ENCODE results near the gene SIGLEC1. TPM values are rescaled to one million over a fixed set of nuclear protein-coding genes. Genes with fewer than 3 reads are reported as not detected.

The SIGLEC1 gene
- polyA plus RNA-seq, 1 donor: 3.4 TPM

DNA sequence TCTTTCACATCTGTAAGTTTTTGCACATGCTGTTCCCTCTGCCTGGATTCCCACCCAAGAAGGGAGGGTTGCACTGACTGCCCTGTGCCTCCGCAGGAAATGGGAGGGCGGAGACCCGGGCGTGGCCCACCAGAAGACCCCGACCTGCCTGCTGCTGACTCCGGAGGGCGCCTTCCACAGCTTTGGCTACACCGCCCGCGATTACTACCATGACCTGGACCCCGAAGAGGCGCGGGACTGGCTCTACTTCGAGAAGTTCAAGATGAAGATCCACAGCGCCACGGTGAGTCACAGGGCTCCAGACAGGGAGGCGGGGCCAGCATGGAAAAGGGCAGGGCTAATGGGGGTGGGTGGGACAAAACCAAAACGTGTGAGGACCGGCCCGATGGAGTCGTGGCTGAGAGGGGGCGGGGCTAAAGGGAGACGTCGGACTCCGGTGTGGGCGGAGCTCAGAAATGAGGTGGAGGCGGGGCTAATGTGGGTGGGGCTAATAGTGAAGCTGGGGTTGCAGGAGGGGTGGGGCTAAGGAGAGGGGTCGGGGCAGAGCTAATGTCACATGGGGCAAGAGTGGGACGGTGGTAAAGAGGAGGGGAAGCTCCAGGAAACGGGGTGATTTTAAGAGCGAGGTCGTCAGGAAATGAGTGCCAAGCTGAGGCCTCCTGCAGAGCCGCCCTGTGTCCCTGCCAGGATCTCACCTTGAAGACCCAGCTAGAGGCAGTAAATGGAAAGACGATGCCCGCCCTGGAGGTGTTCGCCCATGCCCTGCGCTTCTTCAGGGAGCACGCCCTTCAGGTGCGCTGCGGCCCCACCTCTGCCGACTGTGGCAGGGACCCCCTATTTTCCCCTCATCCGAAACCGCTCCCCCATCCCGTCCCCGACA, 32.6 kb upstream of the SIGLEC1 start:
- DNase-seq (ENCODE audit: low read depth): no peak

DNA sequence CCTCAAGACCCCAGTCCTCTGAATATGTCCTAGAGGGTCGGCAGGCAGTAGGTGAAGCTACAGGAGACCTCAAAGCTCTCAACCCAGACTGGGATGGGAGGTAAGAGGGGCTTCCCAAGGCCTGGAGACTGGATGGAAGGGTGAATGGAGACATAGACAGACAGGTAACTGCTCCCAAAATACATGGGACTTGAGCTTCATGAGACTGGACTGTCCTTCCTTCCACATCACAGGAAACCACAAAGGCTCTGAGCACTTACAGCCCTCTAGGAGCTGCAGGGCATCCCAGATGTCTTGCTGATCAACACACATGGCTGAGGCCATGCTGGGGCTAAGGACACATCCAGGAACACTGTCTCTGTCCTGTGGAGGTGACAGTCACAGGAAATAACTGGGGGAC, 31.6 kb upstream of the SIGLEC1 start:
- DNase-seq (ENCODE audit: low read depth): no peak

DNA sequence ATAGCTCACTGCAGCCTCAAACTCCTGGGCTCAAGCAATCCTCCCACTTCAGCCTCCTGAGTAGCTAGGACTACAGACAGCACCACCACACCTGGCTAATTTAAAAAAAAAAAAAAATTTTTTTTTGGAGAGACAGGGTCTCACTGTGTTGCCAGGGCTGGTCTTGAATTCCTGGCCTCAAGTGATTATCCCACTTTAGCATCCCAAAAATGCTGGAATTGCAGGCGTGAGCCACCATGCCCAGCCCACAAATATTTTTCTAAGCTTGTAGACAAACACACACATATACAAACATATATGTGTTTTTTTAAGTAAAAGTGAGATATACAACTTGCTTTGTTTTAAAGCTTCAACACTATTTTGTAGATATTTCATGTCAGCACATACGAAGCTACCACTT, 30.9 kb upstream of the SIGLEC1 start:
- no peak for DNase-seq (ENCODE audit: low read depth)

DNA sequence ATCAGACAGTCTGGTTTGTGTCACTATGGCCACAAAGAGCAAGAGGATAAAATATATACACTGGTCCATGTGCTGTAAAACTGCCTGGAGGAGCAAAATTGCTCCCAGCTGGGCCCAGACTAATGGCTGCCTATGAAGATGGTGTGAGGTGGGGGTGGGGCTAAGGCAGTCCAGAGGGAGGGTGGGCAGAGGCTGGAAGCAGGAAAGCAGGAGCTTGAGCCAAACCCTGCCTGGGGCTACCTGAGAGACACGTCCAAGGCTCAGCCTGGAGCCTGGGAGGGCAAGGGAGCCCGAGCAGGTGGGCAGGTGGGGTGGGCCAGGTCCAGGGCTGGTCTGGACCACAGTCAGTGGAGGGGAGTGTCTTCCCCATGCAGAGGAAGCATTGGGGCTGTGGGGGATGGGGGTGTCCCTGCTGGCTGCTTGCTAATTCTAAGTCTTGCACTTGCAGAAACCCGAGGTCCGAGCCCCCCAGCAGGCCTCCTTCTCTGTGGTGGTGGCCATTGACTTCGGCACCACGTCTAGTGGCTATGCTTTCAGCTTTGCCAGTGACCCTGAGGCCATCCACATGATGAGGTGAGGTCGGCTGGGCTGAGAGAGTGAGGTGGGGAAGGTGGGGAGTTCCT, 29.5 kb upstream of the SIGLEC1 start:
- no peak for DNase-seq (ENCODE audit: low read depth)

DNA sequence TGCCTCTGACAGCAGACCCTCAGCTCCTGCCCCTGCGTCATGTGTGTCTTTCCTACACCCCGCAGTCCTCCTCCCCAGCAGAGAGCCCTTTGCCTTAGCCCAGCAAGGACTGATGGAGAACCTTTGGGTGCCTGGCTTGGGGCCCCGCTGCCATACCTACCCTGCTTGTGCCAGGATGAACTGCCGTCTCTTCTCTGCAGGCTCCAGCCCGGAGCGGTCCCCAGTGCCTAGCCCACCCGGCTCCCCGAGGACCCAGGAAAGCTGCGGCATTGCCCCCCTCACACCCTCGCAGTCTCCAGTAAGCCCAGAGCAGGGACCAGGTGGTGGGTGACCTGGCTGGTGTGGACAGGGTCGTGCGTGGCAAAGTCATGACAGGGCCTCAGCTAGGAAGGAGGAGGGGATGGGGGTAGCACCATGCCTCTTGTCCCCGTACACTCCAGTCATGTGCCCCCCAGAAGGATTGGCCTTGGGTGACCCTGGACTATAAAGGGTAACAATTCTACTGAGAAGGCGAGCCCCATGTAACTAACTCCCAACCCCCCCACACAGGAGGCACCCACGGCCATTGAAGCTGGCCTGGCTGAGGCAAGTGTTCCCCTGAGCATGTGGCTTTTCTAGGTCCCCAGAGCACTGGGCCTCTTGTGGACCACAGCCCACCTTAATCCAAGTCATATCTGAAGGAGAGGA, 28.4 kb upstream of the SIGLEC1 start:
- DNase-seq (ENCODE audit: low read depth): no peak

DNA sequence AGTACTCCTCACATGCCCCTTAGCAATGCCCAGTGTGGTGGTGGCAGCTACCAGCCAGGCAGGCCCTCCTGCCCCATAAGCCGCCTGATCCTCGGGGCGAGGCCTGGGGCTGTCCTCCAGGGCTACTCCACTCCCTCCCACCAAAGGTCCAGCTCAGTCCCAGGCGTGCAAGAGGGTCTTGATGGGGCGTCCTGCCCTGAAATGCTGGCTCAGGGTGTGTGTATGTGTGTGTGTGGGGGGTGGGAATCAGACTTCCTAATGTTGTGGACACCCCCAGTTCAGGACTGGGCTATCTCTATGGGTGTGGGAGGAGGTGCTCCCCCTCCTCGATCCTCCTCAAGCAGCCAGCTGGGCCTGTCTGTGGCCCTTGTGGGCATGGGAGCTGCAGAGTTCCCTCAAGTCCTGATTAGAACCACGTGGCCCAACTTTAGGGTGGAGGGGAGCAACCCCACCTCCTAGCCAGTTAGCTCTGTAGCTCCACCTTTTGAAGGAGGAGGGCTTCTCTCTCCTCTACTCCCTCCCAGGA, 27.6 kb upstream of the SIGLEC1 start:
- no peak for DNase-seq (ENCODE audit: low read depth)

DNA sequence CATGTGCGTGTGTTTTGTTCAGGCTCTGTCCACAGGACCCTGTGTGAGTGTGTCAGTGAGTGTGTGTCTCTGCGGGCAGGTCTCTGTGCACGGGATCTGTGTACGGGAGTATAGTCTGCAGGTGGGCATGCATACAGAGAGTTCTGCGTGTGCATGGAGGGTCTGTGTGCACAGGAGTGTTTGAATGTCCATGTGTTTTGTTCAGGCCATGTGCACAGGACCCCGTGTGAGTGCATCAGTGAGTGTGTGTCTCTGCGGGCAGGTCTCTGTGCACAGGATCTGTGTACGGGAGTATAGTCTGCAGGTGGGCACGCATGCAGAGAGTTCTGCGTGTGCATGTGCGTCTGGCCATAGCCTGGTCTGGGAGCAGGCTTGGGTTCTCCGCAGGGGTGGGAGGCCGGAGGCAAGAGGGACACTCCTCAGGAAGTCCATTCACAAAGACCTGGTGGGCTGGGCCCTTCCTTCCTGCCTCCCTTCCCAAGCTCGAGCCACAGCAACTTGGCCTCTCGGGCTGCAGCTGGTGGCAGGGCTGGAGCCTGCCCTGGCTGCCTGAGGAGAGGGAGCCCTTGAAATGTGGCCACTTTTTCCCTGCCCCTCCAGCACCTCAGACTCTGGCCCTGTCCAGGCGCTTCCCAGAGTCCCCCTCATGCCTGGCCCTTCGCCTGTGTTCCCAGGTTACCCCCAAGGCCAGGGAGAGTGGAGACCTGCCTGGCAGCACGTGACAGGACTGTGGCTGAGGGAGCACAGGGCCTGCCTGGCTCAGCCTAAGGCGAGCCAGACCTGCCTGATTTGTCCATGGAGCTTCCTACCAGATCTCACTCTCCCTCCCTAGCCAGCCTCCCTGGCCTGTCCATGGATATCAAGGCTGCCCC, 26.9 kb upstream of the SIGLEC1 start:
- DNase-seq (ENCODE audit: low read depth): no peak

DNA sequence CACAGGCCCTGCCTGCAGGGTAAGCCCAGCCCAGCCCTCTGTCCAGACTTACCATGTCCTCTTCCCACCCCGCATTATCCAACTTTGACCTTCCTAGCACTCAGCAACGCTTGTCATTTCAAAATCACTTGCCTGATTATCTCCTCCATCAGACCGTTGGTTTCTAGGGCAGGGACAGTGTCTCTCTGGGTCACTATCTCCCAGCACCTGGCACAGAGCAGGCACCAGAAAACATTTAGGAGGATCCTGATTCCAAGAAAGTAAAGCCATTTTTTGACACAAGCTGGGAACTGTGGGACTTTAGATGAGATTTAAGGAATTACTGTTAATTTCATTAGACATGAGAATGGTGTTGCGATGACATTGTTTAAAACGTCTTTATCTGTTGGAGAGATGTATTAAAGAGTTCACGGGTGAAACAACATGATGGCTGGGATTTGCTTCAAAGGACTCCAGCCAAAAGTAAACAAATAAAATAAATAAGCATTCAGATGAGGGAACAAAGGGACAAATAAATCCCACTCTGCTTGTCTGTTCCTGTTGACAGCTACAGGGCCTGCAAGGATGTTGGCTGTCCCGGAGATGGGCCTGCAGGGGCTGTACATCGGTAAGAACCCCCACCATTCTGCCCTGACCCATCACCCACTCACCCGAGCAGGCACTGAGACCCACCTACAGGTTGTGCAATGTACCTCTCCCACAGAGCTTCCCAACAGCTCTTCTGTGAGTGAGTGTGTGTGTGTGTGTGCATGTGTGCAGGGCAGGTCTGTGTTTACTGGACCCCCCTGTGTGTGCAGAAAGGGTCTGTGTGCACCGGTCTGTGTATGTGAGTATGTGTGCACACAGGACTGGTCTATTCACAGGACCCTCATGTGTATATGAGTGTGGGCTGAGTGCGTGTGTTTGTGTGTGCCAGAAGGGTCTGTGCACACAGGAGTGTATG, 26.0 kb upstream of the SIGLEC1 start:
- DNase-seq (ENCODE audit: low read depth): no peak

DNA sequence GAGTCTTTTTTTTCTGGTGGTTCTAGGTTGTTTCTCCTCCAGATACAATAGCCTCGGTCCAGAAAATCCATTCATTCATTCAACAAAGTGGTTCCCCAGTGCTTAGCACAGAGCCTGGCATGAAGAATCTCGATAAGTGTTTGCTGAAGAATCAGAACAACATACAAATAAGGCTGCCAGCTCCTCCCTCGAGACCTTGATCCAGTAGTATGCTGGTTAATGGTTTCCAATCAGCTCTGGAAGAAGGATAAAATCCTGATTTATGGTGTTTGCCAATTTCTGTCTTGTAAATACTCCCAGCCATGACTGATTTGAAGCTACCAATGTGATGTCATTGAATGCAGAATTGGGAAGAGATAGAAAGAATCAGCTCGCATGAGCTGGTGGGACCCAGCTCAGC, 23.4 kb upstream of the SIGLEC1 start:
- DNase-seq (ENCODE audit: low read depth): no peak

DNA sequence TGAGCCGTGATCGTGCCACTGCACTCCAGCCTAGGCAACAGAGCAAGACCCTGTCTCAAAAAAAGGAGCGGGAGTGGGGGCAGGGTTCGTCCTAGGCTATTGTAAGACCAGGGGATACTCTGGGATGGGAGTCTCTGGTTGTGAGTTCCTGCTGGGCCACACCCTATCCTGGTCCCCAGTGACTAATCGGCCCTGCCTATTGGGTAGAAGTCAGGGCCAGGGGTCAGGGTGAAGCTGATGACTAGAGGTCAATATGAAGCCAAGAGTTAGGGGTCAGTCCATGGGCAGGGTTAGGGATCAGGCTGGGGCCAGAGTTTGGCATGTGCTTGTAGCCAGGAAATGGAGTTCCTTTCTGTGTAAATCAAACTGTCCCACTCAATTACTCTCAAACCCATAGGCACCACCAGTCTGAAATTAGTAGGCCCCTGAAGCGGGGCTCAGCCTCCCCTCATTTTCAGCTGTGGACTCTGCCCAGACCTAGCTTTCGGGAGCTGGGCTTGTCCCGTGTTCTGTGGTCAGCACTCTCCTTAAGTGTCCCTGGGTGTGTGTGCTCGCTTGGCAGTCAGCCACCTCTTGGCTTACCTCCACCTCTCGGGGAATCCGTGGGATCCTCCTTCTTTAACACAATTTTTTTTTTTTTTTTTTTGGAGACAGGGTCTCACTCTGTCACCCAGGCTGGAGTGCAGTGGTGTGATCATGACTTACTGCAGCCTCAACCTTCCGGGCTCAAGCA, 21.9 kb upstream of the SIGLEC1 start:
- DNase-seq (ENCODE audit: low read depth): no peak

DNA sequence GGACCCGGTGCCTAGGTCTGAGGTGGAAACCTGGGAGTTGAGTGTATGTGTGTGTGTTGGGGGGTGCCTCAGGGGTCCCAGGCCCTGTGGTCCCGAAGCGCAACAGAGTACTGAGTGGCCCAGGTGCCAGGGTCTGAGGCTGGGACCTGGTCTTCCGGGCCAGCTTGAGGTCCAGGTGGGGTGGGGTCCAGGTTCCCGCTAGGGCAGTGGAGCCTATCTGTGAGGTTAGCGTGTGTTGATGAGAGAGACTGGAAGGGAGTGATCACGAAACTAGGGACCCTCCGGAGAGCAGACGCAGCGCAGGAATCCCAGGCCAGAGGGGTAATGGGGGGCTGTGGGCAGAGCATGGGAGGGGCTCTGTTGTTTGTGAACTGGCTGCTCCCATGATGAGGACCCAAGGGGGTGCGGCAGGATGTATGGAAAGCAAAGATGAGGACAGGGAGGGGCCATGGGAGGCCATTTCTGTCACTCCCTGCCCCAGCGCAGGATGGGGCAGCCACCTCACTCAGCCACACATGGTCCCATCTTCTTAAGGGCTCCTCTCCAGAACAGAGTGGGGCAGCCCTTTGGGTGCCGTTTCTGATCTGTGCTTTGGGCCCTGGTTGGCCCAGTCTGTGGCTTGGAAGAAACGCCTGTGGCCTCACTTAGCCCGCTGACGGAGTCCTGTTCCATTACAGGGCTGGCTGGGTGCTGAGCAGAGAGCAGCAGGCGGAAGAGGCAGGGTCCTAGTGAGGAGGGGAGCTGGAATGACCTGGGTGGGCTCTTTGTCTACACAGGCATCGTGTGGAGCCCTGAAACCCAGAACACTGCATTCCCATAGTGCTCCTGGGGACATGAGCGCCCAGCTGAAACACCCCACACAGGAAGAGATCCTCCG, 21.0 kb upstream of the SIGLEC1 start:
- DNase-seq (ENCODE audit: low read depth): no peak

DNA sequence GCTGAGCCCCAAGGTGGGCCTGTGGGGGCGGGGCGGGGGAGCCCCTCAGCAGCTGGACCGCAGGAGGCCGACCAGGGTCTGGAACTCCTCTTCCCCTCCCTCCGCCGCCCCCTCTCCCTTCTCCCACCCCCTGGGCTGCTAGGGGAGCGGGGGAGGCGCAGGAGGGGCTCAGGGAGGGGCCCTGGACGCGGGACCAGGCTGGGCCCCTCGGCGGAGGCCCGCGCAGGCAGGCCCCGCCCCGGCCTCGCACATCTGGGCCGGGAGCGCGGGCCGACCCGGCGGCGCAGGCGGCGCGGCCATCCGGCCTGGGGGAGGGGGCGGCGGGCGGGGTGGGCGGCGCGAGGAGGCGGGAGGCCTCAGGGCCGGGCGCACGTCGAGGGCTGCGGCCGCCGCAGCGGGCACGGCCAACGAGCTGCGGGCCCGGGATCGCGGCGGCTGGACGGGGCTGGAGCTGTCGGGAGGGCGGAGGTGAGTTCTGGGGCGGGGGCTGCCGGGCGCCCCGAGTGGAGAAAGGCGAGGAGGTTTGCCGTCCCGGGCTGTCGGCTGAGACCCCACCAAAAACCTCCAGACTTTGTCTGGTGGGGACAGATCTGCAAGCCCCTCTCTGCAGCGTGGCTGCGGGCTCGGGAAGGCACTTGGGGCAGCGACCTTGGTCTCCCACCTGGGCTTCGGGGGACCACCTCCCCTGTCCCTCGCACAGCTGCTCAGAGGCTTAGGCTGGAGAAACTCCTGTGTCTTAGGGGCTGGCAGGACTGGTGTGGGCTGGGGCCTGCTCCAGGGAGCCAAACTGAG, 20.1 kb upstream of the SIGLEC1 start, which contains the start of gene HSPA12B:
Gene HSPA12B, plus strand, starts transcription at position 359 of the 792 bp plus-strand sequence. CDS start 5,990 bp downstream, outside the sequence.
- no peak for DNase-seq (ENCODE audit: low read depth)

DNA sequence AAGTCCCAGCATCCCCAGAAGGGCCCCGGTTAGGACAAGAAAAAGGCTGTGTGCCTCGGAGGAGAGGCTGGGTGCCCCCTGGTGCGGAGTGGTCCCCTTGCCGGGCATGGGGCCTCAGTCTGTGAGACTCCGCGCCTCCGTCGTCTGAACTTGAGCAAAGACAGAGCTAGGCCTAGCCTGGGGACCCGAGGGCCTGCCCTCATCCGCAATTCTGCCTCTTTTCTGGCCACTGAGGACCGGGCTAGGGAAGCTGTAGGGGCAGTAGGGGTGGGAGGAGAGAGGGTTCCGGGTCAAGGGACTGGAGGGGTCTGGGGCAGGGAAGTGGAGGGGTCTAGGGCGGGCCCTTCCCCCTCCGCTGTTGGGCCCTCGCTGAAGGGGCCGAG, 19.5 kb upstream of the SIGLEC1 start:
- no peak for DNase-seq (ENCODE audit: low read depth)

DNA sequence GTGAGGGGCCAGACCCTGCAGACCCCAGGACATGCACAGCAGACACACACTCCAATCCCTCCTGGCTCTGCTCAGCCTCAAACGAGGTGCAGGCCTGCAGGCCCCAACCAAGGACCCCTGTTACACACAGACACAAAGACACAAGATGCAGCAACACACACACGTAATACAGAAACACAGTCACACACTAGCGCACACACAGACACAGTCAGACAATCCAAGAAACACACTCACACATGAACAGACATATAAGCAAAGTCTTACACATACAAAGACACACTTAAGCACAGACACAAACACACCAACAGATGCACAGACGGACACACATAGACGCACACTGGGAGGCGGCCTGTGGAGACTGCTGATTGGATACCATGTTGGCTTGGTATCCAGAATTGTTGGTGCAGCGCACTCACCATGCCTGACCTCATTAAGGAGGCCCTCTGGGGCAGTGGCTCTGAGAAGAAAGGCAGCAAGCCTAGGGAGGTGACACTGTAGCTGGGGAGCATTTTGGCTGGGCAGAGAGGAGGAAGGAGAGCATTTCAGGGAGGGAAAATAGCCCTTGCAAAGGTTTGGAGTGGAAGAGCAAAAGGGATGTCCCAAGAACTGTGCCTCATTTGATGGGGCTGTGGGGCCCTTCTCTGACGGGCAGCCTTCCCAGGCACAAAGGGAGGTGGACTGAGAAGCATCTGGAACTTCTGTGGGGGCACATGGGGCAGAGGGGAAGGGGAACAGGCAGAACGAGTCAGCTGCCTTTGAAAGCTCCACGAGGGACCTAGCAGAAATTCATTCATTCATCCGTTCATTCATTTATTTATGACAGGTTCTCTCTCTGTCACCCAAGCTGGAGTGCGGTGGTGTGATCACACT, 18.6 kb upstream of the SIGLEC1 start:
- DNase-seq (ENCODE audit: low read depth): no peak

DNA sequence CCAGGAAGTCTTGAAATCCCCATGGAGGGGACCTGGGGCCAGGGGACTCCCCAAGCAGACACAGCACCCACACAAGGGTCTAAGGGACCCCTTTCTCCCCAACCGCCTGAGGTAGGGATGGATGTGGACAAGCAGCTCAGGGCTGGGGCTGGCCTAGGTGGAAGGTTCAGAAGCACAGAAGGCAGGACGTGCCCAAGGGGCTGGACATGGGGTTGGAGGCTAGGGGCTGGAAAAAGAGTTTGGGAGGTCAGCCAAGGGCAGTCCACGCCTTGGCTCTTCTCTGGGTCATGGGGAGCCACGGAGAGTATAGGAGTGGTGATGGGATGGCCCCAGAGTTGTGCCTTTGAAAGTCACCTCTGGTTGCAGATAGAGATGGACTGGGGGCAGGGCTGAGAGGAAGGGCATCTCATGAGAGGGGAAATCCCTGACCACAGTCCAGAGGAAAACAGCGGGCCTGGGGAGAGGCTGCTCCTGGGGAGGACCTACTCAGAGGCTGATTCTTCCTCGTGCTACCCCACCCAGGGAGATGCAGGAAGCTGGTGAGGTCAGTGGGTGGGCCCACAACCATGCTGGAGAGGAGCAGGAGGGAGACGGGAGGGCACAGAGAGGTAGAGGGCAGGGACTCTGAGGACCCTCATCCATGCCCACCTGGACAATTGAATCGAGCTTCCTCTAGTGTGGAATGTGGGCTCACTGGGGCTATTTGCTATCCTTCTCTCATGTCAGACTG, 17.6 kb upstream of the SIGLEC1 start:
- no peak for DNase-seq (ENCODE audit: low read depth)

DNA sequence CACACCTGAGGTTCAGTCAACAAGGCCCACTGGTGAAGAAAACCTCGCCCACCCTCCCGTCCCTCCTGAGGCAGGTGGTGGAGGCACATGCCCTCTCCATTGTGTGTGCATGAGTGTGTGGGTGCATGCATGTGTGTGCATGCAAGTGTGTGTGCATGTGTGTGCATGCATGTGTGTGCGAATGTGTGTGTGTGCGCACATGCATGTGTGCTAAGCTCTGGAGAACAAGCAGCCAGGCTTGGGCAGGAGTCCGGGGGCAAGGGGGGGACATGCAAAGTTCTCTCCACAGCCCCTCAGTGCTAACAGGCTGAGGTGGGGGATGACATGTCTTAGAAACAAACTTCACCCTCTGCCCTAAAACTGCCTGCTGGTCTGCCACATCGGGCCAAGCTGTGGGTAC, 17.0 kb upstream of the SIGLEC1 start:
- DNase-seq (ENCODE audit: low read depth): no peak

Measured in forelimb muscle (tissue), 1 donor.